MM.1S (cell line): ENCODE measurements around the gene LRRC63.

ENCODE experiments used
- DNase-seq: peaks from one replicate; pipeline ENCODE4 v3.0.0-alpha.2; 2015
- H2AFZ ChIP-seq: fragments of 300-600 bp; sonication (generic); 2 replicates; pipeline ENCODE4 v1.6.0; 2016; ENCODE audit warnings: antibody characterized with exemption, low read length
- H3F3A ChIP-seq: fragments of 300-600 bp; sonication (generic); 2 replicates; pipeline ENCODE4 v1.6.1; 2016; ENCODE audit warnings: mild to moderate bottlenecking, antibody characterized with exemption, low read length, moderate library complexity, mixed read lengths; ENCODE audit not compliant: insufficient read depth
- H3K27ac ChIP-seq: fragments of 300-600 bp; sonication (generic); 2 replicates; pipeline ENCODE4 v1.5.1; 2016; ENCODE audit warnings: mild to moderate bottlenecking, low read length
- H3K27me3 ChIP-seq: fragments of 300-600 bp; sonication (generic); replicated peaks from 2 replicates; pipeline ENCODE4 v1.6.0; 2016; ENCODE audit warnings: low read length; ENCODE audit not compliant: insufficient read depth
- H3K36me3 ChIP-seq: fragments of 300-600 bp; sonication (generic); replicated peaks from 2 replicates; pipeline ENCODE4 v1.6.1; 2016; ENCODE audit warnings: mild to moderate bottlenecking, low read length, mixed read lengths; ENCODE audit not compliant: insufficient read depth
- H3K4me1 ChIP-seq: fragments of 300-600 bp; sonication (generic); 2 replicates; pipeline ENCODE4 v1.6.1; 2016; ENCODE audit warnings: low read length, mixed read lengths
- H3K4me2 ChIP-seq: fragments of 300-600 bp; sonication (generic); 2 replicates; pipeline ENCODE4 v1.6.0; 2016; ENCODE audit warnings: low read depth, low read length
- H3K4me3 ChIP-seq: fragments of 300-600 bp; sonication (generic); 2 replicates; pipeline ENCODE4 v1.5.1; 2016; ENCODE audit warnings: low read length, mixed read lengths
- H3K79me2 ChIP-seq: fragments of 300-600 bp; sonication (generic); 2 replicates; pipeline ENCODE4 v1.6.1; 2016; ENCODE audit warnings: mixed run types, low read length, mixed read lengths
- H3K9ac ChIP-seq: fragments of 300-600 bp; sonication (generic); 2 replicates; pipeline ENCODE4 v1.6.1; 2016; ENCODE audit warnings: low read length, mixed read lengths
- H3K9me2 ChIP-seq: fragments of 300-600 bp; sonication (generic); replicated peaks from 2 replicates; pipeline ENCODE4 v1.6.1; 2016; ENCODE audit warnings: mild to moderate bottlenecking, low read length, mixed read lengths; ENCODE audit not compliant: insufficient read depth
- H3K9me3 ChIP-seq: fragments of 300-600 bp; sonication (generic); replicated peaks from 2 replicates; pipeline ENCODE4 v1.6.1; 2016; ENCODE audit warnings: mild to moderate bottlenecking, low read length, mixed read lengths; ENCODE audit not compliant: insufficient read depth
- H4K20me1 ChIP-seq: fragments of 300-600 bp; sonication (generic); 2 replicates; pipeline ENCODE4 v1.6.1; 2016; ENCODE audit warnings: mild to moderate bottlenecking, low read length, moderate library complexity, mixed read lengths; ENCODE audit not compliant: insufficient read depth
- CTCF ChIP-seq: fragments of 300-600 bp; sonication (generic); IDR thresholded peaks from 2 replicates; pipeline ENCODE4 v1.5.1; 2016; ENCODE audit warnings: antibody characterized with exemption, low read length, mixed read lengths
- EZH2 ChIP-seq: fragments of 300-600 bp; sonication (generic); optimal IDR thresholded peaks from 2 replicates; pipeline ENCODE3; 2017; ENCODE audit warnings: low read depth, mild to moderate bottlenecking, antibody characterized with exemption, low read length, mixed read lengths
- EZH2phosphoT487 ChIP-seq: fragments of 300-600 bp; sonication (generic); IDR thresholded peaks from 2 replicates; pipeline ENCODE4 v1.6.1; 2018; ENCODE audit warnings: antibody characterized with exemption, low read length

Gene LRRC63

GRCh38 chr13:46288570-46289259, 77.0 kb downstream of the LRRC63 start:
- Histone ChIP-seq H3K79me2 (no peaks in the 10 kb centered on the region), H3K4me3 (no peak overlapping the region), H4K20me1 (no peaks in the 10 kb centered on the region), H3K9me3 (no peaks in the 10 kb centered on the region), H2AFZ (0 out of 2 replicates have a peak overlapping the region, but pooled peaks have one; percentile 40), H3F3A (no peaks in the 10 kb centered on the region), H3K4me2 (no peak overlapping the region), H3K27ac (no peak overlapping the region), H3K36me3 (no peaks in the 10 kb centered on the region), H3K4me1 (peaks cover 3% of the 10 kb centered on the region; the same call in 1 of the 2 replicates), H3K9me2 (no peaks in the 10 kb centered on the region), H3K27me3 (no peaks in the 10 kb centered on the region), H3K9ac (no peak overlapping the region)
- DNase-seq = peak; percentile 66
- TF ChIP-seq EZH2phosphoT487 (no peak), CTCF (peak; percentile 61), EZH2 (no peak)

GRCh38 chr13:46289260-46289955, 77.7 kb downstream of the LRRC63 start:
- Histone ChIP-seq H4K20me1 (no peaks in the 10 kb centered on the region), H3F3A (no peaks in the 10 kb centered on the region), H3K4me2 (no peak overlapping the region), H3K4me1 (peaks cover 3% of the 10 kb centered on the region; the same call in 1 of the 2 replicates), H3K79me2 (no peaks in the 10 kb centered on the region), H3K9me3 (no peaks in the 10 kb centered on the region), H3K9ac (no peak overlapping the region), H3K4me3 (no peak overlapping the region), H3K36me3 (no peaks in the 10 kb centered on the region), H3K27ac (no peak overlapping the region), H3K9me2 (no peaks in the 10 kb centered on the region), H3K27me3 (no peaks in the 10 kb centered on the region), H2AFZ (no peak overlapping the region)
- no peak for DNase-seq
- no peak for TF ChIP-seq EZH2
- no peak for TF ChIP-seq CTCF
- no peak for TF ChIP-seq EZH2phosphoT487

- Histone ChIP-seq H2AFZ (no peak overlapping the region), H3K9ac (no peak overlapping the region), H3K9me2 (no peaks in the 10 kb centered on the region), H3K27me3 (no peaks in the 10 kb centered on the region), H3K4me2 (no peak overlapping the region), H3K9me3 (no peaks in the 10 kb centered on the region), H3F3A (no peaks in the 10 kb centered on the region), H3K4me1 (peaks cover 3% of the 10 kb centered on the region; the same call in 1 of the 2 replicates), H4K20me1 (no peaks in the 10 kb centered on the region), H3K36me3 (no peaks in the 10 kb centered on the region), H3K4me3 (no peak overlapping the region), H3K27ac (no peak overlapping the region), H3K79me2 (no peaks in the 10 kb centered on the region)
- TF ChIP-seq CTCF (no peak), EZH2 (no peak), EZH2phosphoT487 (no peak)
- DNase-seq = no peak
Observed at GRCh38 chr13:46290434-46290833, 78.7 kb downstream of the LRRC63 start.
